Panc1 (cell line): ENCODE measurements around the gene PTPRCAP. TPM values are rescaled to one million over a fixed set of nuclear protein-coding genes. Genes with fewer than 3 reads are reported as not detected.
A peak's percentile ranks its signal among the peaks of the same experiment; 100 is the strongest.

Source experiments
- ATAC-seq: fragments of 200-7000 bp; cut with Tn5 transposase; 2 replicates; pipeline ENCODE4 v1.9.1; 2020; ENCODE audit warnings: mild to moderate bottlenecking, moderate library complexity
- BruUV-seq: library from RNA; stranded (reverse); fragments of 400-500 nt; replicated peaks from 2 replicates; lab custom pipeline; 2021; lab: Mats Ljungman, UMichigan
- CTCF ChIA-PET: fragments of 300-600 bp; sonication (Branson Sonifier 250); formaldehyde crosslinking; loops from one replicate; lab custom pipeline; 2022; ENCODE audit warnings: antibody characterized with exemption; lab: Charles Lee
- POLR2A ChIA-PET: fragments of 300-600 bp; sonication (Branson Sonifier 250); formaldehyde crosslinking; loops from one replicate; lab custom pipeline; 2022; ENCODE audit warnings: antibody characterized with exemption; lab: Charles Lee
- DNase-seq: peaks from one replicate; pipeline ENCODE4 v3.0.0-alpha.2; 2010; ENCODE audit warnings: low read depth, low spot score
- H3K27ac ChIP-seq: 2 replicates; pipeline ENCODE4 v1.5.1; 2011; ENCODE audit warnings: mild to moderate bottlenecking, low read length, inconsistent platforms
- H3K27me3 ChIP-seq: fragments of 200-500 bp; sonication (Bioruptor generic); 2 replicates; pipeline ENCODE4 v1.6.0; 2014; ENCODE audit warnings: low read length, inconsistent platforms; ENCODE audit not compliant: control insufficient read depth, insufficient read depth
- H3K36me3 ChIP-seq: fragments of 200-500 bp; sonication (Bioruptor generic); 2 replicates; pipeline ENCODE4 v1.5.1; 2014; ENCODE audit warnings: inconsistent platforms, mild to moderate bottlenecking, low read length, moderate library complexity; ENCODE audit not compliant: control insufficient read depth, insufficient read depth
- H3K4me1 ChIP-seq: 2 replicates; pipeline ENCODE4 v1.5.1; 2011; ENCODE audit warnings: inconsistent platforms, mild to moderate bottlenecking, low read length, moderate library complexity; ENCODE audit not compliant: control insufficient read depth, insufficient read depth
- H3K4me3 ChIP-seq, 2 experiments: 2 replicates each; pipeline ENCODE4 v1.5.1; 2011 to 2012; ENCODE audit warnings: low read depth in 2 of 2, low read length in 2 of 2, mild to moderate bottlenecking in 2 of 2, inconsistent platforms in 1 of 2, moderate library complexity in 1 of 2
- H3K9me3 ChIP-seq: fragments of 200-500 bp; sonication (Bioruptor generic); 2 replicates; pipeline ENCODE4 v1.5.1; 2014; ENCODE audit warnings: low read depth, mild to moderate bottlenecking, inconsistent platforms, low read length, moderate library complexity; ENCODE audit not compliant: control insufficient read depth, insufficient read depth
- CTCF ChIP-seq: fragments of 450-650 bp; IDR thresholded peaks from 2 replicates; pipeline ENCODE4 v1.5.1; 2017; ENCODE audit warnings: mild to moderate bottlenecking
- POLR2AphosphoS5 ChIP-seq: IDR thresholded peaks from 2 replicates; pipeline ENCODE4 v1.6.1; 2012; ENCODE audit warnings: mild to moderate bottlenecking, low read depth, low read length, moderate library complexity
- SIN3A ChIP-seq: IDR thresholded peaks from 2 replicates; pipeline ENCODE4 v1.6.1; 2012; ENCODE audit warnings: low read depth, mild to moderate bottlenecking, low read length, moderate library complexity, borderline replicate concordance; ENCODE audit not compliant: insufficient read depth
- TCF7L2 ChIP-seq: IDR thresholded peaks from 2 replicates; pipeline ENCODE4 v1.6.1; 2011; ENCODE audit warnings: mild to moderate bottlenecking, low read depth, low read length, inconsistent platforms
- in situ Hi-C: cut with HindIII; loops from 2 replicates; pipeline ENCODE4 v1.10.0; 2016; ENCODE audit warnings: low sequenced_read_pairs, low pct_unique_long_range_greater_than_20kb
- intact Hi-C: fragments of 100-400 bp; cut with micrococcal nuclease; formaldehyde crosslinking; loops from one replicate; pipeline ENCODE4 v1.10.0; 2022; ENCODE audit not compliant: unreplicated experiment
- total RNA-seq: library from RNA; stranded (reverse); gene quantifications from one replicate; pipeline ENCODE4 v1.2.1, GENCODE V29; 2021; ENCODE audit not compliant: unreplicated experiment
- TF ChIP-seq, protein P1 (sequence below), 2 experiments: IDR thresholded peaks; 2 replicates each; pipeline ENCODE4 v1.6.1; 2011 to 2012; ENCODE audit warnings: low read depth in 2 of 2, control low read depth in 1 of 2, low read length in 1 of 2, mild to moderate bottlenecking in 1 of 2, moderate library complexity in 1 of 2; ENCODE audit not compliant: insufficient read depth in 1 of 2

PTPRCAP gene
- total RNA-seq, 1 experiment from 2014 or later = 0.82 TPM

DNA sequence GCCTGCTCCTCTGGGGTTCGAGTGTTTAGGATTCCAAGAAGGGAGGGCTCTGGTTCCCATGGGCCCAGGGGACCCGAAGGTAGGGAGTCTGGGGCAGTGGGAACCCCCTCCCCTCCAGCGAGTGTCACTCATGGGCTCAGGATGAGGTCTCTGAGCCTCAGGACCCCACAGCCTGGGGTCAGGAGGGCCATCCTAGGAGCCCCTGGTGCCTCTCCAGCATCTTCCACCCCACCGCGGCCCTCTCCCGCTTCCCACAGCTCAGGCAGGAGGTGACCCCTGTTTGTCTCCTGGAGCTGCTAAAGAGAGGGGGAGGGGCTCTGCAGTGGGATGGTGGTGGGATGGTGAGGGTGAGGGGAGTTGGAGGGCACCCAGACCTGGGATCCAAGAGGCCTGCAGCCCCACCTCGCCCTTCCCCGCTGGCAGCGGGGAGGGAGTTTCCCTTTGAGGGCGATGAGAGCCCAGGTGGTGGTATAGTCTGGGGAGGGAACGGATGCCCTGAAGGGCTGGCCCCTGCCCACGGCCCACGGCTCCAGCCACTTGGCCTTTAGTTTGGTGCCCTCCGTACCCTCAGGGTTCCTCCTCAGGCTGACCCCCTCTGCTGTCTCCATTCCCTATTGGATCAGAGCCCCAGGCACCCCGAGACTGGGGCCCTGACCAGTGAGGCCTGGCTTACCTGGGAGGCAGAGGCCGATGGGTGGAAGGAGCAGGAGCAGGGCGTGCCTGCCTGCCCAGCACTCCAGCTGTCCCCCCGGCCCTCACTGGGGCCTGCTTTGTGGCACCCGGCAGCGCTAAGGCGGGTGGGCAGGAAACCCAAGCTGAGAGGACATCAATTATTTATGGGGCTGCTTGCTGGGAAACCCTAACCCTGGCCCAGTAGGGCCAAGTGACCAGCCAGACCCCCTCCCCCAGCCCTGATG, 16.6 kb upstream of the PTPRCAP start:
- POLR2A ChIA-PET = no interaction called here
- in situ Hi-C loops = no loop called here
- no TSS peak for BruUV-seq
- H3K27me3 ChIP-seq = no peaks in the 10 kb centered on the region
- H3K9me3 ChIP-seq = no peaks in the 10 kb centered on the region
- CTCF ChIA-PET = no interaction called here
- TF ChIP-seq, protein P1, sequence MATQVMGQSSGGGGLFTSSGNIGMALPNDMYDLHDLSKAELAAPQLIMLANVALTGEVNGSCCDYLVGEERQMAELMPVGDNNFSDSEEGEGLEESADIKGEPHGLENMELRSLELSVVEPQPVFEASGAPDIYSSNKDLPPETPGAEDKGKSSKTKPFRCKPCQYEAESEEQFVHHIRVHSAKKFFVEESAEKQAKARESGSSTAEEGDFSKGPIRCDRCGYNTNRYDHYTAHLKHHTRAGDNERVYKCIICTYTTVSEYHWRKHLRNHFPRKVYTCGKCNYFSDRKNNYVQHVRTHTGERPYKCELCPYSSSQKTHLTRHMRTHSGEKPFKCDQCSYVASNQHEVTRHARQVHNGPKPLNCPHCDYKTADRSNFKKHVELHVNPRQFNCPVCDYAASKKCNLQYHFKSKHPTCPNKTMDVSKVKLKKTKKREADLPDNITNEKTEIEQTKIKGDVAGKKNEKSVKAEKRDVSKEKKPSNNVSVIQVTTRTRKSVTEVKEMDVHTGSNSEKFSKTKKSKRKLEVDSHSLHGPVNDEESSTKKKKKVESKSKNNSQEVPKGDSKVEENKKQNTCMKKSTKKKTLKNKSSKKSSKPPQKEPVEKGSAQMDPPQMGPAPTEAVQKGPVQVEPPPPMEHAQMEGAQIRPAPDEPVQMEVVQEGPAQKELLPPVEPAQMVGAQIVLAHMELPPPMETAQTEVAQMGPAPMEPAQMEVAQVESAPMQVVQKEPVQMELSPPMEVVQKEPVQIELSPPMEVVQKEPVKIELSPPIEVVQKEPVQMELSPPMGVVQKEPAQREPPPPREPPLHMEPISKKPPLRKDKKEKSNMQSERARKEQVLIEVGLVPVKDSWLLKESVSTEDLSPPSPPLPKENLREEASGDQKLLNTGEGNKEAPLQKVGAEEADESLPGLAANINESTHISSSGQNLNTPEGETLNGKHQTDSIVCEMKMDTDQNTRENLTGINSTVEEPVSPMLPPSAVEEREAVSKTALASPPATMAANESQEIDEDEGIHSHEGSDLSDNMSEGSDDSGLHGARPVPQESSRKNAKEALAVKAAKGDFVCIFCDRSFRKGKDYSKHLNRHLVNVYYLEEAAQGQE (IDR thresholded peaks at IDR 0.05; ENCODE audit: insufficient read depth in 1 of 2, low read depth in 2 of 2, low read length in 1 of 2) = no peak
- TF ChIP-seq POLR2AphosphoS5 = no peak
- H3K27ac ChIP-seq = no peak overlapping the region
- intact Hi-C loops = no loop called here
- ATAC-seq (no peak), DNase-seq (no peak)
- no peak overlapping the region for H3K4me3 ChIP-seq
- H3K36me3 ChIP-seq = no peaks in the 10 kb centered on the region
- no peaks in the 10 kb centered on the region for H3K4me1 ChIP-seq

DNA sequence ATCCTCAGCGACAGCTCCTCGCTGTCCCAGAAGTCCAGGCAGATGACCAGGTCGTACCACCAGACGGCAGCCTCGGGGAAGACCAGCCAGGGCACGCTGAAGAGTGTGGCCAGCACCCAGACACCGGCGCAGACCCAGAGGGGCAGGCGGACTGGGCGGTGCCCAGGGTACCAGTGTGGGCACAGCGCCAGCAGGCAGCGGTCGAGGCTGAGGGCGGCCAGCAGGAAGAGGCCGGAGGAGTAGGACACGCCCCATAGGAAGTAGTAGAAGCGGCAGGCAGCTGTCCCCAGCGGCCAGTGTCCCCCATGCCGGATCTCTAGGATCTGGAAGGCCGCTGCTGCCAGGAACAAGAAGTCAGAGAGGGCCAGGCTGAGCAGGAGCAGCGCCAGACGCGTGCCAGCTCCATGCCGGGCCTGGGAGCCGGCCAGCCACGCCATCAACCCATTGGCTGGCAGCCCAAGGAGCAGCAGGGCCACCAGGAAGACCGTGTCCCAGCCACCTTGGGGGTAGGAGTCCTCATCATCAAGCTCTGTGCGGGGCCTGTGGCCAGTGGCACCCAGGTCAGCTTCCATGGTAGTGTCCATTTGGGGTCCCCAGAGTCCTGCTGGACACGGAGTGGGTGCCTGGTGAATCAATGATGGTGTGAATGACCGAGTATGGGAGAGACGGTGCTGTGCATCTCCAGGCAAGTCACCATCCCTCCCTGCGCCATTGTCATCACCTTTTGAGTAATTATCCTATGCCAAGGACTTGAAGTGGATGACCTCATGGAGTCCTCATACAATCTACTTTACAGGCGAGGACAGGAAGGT, 14.9 kb upstream of the PTPRCAP start, which contains the start of gene GPR152:
TSS of gene GPR152 (minus strand) at position 589 of the 812 bp plus-strand sequence. CDS start at position 584, 5 bp downstream.
- Histone ChIP-seq H3K9me3 (no peaks in the 10 kb centered on the region), H3K27ac (no peak within 1 kb of the TSS), H3K4me3 (no peak within 1 kb of the TSS), H3K27me3 (no peaks in the 10 kb centered on the region), H3K4me1 (no peaks in the 10 kb centered on the region), H3K36me3 (no peaks in the 10 kb centered on the region)
- no TSS peak for BruUV-seq
- intact Hi-C loops (no loop called here), in situ Hi-C loops (no loop called here)
- TF ChIP-seq SIN3A = no peak
- TF ChIP-seq CTCF = no peak
- TF ChIP-seq TCF7L2 = no peak
- TF ChIP-seq, protein P1 (IDR thresholded peaks at IDR 0.05; ENCODE audit: insufficient read depth in 1 of 2, low read depth in 2 of 2, low read length in 1 of 2) = no peak
- TF ChIP-seq POLR2AphosphoS5 = no peak
- no peak for DNase-seq
- CTCF ChIA-PET = no interaction called here
- POLR2A ChIA-PET = interaction anchor here (0.7 kb wide), 1 partner anchor 51 kb away, joined by 4 read pairs; the partner anchor contains the start of gene PPP1CA
- 0 out of 2 replicates have a peak, but pooled peaks have one; percentile 12 for ATAC-seq
